ENCODE data around the gene MYOD1. TPM values are rescaled to one million over a fixed set of nuclear protein-coding genes. Genes with fewer than 3 reads are reported as not detected.
A peak's percentile ranks its signal among the peaks of the same experiment; 100 is the strongest.

Gene MYOD1
- total and polyA plus RNA-seq, 2 of the 13 experiments (the other 11 are each of a cell fraction or from before 2014, with no cell fraction given) = not detected

GRCh38 chr11:17770048-17770652 lies 50.8 kb downstream of the MYOD1 start (continued):
- TF ChIP-seq ZBTB40 (IDR thresholded peaks at IDR 0.05) = no peak
- peak; percentile 75; the same call in 1 of the 2 replicates for TF ChIP-seq ZBTB40 (CRISPR knock-in tag; IDR thresholded peaks at IDR 0.05)
- peak; percentile 59; the same call in 1 of the 2 replicates for TF ChIP-seq SIX1 (CRISPR knock-in tag; IDR thresholded peaks at IDR 0.05; ENCODE audit: borderline replicate concordance)
- peak; percentile 91; the same call in 1 of the 2 replicates for TF ChIP-seq MEIS1 (CRISPR knock-in tag; IDR thresholded peaks at IDR 0.05; ENCODE audit: borderline replicate concordance)
- TF ChIP-seq CBX1 (IDR thresholded peaks at IDR 0.05; ENCODE audit: low read depth) = no peak
- peak; percentile 96 for TF ChIP-seq ZNF292 (CRISPR knock-in tag; IDR thresholded peaks at IDR 0.05; ENCODE audit: borderline replicate concordance, low read depth)
- no peak for TF ChIP-seq ZNF552 (CRISPR knock-in tag; IDR thresholded peaks at IDR 0.05; ENCODE audit: borderline replicate concordance)
- no peak for TF ChIP-seq RFX1 (IDR thresholded peaks at IDR 0.05)
- no peak for TF ChIP-seq ELF4 (CRISPR knock-in tag; IDR thresholded peaks at IDR 0.05; ENCODE audit: borderline replicate concordance)
- TF ChIP-seq CSRNP1 (CRISPR knock-in tag; IDR thresholded peaks at IDR 0.05) = peak; percentile 73; the same call in 1 of the 2 replicates
- no peak for TF ChIP-seq MAFF (IDR thresholded peaks at IDR 0.05; ENCODE audit: low read depth, low read length)
- TF ChIP-seq CREM (IDR thresholded peaks at IDR 0.05) = peak; percentile 72; the same call in 1 of the 2 replicates
- TF ChIP-seq CREM (CRISPR knock-in tag; IDR thresholded peaks at IDR 0.05) = no peak
- TF ChIP-seq KMT2A (CRISPR knock-in tag; IDR thresholded peaks at IDR 0.05) = 0 out of 2 replicates have a peak, but pooled peaks have one; percentile 61
- no peak for TF ChIP-seq STAT6 (CRISPR knock-in tag; IDR thresholded peaks at IDR 0.05; ENCODE audit: borderline replicate concordance)
